ENCODE results near the gene TOMT. TPM values are rescaled to one million over a fixed set of nuclear protein-coding genes. Genes with fewer than 3 reads are reported as not detected.
A peak's percentile ranks its signal among the peaks of the same experiment; 100 is the strongest.

TOMT gene
- total and polyA plus RNA-seq, 2 of the 4 experiments (the other 2 are of a cell fraction): not detected

- POLR2A ChIA-PET (ENCODE audit: unreplicated experiment): no interaction called here
- Histone ChIP-seq H3K27ac (ENCODE audit: insufficient read depth, low read length) (peak overlapping the region; percentile 73), H3K4me3 (ENCODE audit: insufficient read depth, low read depth, low read length) (no peak overlapping the region), H3K4ac (ENCODE audit: low read depth, low read length) (peak overlapping the region; percentile 85), H3K9me3 (ENCODE audit: control insufficient read depth, insufficient read depth, low read length) (no peaks in the 10 kb centered on the region), H2AK5ac (ENCODE audit: low read depth, low read length) (peak overlapping the region; percentile 97), H2BK120ac (ENCODE audit: low read depth, low read length) (peak overlapping the region; percentile 75), H3K79me1 (ENCODE audit: low read depth in 1 of 2, low read length in 2 of 2) (peaks cover 35 to 67% of the 10 kb centered on the region in 2 experiments), H3K23ac (ENCODE audit: low read depth, low read length) (peak overlapping the region; percentile 50; the same call in 1 of the 2 replicates), H4K20me1 (ENCODE audit: insufficient read depth, low read length) (peaks cover 7% of the 10 kb centered on the region; the same call in 1 of the 2 replicates), H2AFZ (replicated peaks; ENCODE audit: low read length, poor library complexity) (peak overlapping the region; percentile 53), H3K9ac (ENCODE audit: low read depth, low read length) (peak overlapping the region; percentile 60), H3K4me2 (ENCODE audit: low read depth, low read length) (peak overlapping the region; percentile 72), H2BK20ac (ENCODE audit: low read depth, low read length) (peak overlapping the region; percentile 45; the same call in 1 of the 2 replicates), H2BK5ac (ENCODE audit: low read depth, low read length, poor library complexity, severe bottlenecking) (peak overlapping the region; percentile 86), H3K27me3 (ENCODE audit: control insufficient read depth, insufficient read depth, low read length) (no peaks in the 10 kb centered on the region), H3K9me1 (ENCODE audit: insufficient read depth, low read length) (peaks cover 21% of the 10 kb centered on the region), H2AK9ac (replicated peaks; ENCODE audit: low read depth, low read length, poor library complexity) (peak overlapping the region; percentile 3), H3K56ac (ENCODE audit: extremely low read depth, insufficient read depth, low read length) (peak overlapping the region; percentile 83), H3K18ac (ENCODE audit: low read depth, low read length) (peak overlapping the region; percentile 78), H2BK15ac (ENCODE audit: low read depth, low read length) (peak overlapping the region; percentile 86), H3K4me1 (ENCODE audit: control insufficient read depth, insufficient read depth, low read length) (peaks cover 30% of the 10 kb centered on the region), H4K5ac (ENCODE audit: low read depth, low read length) (peak overlapping the region; percentile 85), H4K91ac (ENCODE audit: insufficient read depth, low read depth, low read length) (peak overlapping the region; percentile 79), H4K8ac (ENCODE audit: low read depth in 2 of 2, low read length in 2 of 2) (peak overlapping the region; percentile 26 to 92; a peak in 3 of 4 replicates), H3K14ac (replicated peaks; ENCODE audit: low read depth, low read length) (peak overlapping the region; percentile 91), H3K36me3 (ENCODE audit: control insufficient read depth, insufficient read depth, low read length) (no peaks in the 10 kb centered on the region; the same call in 1 of the 2 replicates)
- CTCF ChIA-PET: interaction anchor here (2.0 kb wide), 1 partner anchor 45 kb away, joined by 7 read pairs; no protein-coding TSS in a partner anchor
- intact Hi-C loops (cut with micrococcal nuclease) (no loop called here), dilution Hi-C loops (cut with HindIII; ENCODE audit: low sequenced_read_pairs, unreplicated experiment) (no loop called here), in situ Hi-C loops (cut with MboI; ENCODE audit: low sequenced_read_pairs) (no loop called here)
- TF ChIP-seq FOS (IDR thresholded peaks at IDR 0.05; ENCODE audit: low read depth, low read length): peak; percentile 71
- no peak for TF ChIP-seq MAZ (IDR thresholded peaks at IDR 0.05; ENCODE audit: borderline replicate concordance, low read depth, low read length)
- TF ChIP-seq NFE2L2 (IDR thresholded peaks at IDR 0.05; ENCODE audit: low read depth, low read length): no peak
- no peak for TF ChIP-seq USF2 (IDR thresholded peaks at IDR 0.05; ENCODE audit: low read depth, low read length)
- no peak for TF ChIP-seq CHD1 (IDR thresholded peaks at IDR 0.05; ENCODE audit: low read depth, low read length)
- no peak for TF ChIP-seq CTCF (conservative IDR thresholded peaks at IDR 0.05; ENCODE audit: low read depth, low read length)
- no peak for TF ChIP-seq RCOR1 (IDR thresholded peaks at IDR 0.05; ENCODE audit: insufficient replicate concordance, low read length)
- TF ChIP-seq ELK1 (IDR thresholded peaks at IDR 0.05; ENCODE audit: borderline replicate concordance, low read depth, low read length): no peak
- TF ChIP-seq MXI1 (IDR thresholded peaks at IDR 0.05; ENCODE audit: borderline replicate concordance, low read depth, low read length): no peak
- no peak for TF ChIP-seq MAFK (IDR thresholded peaks at IDR 0.05; ENCODE audit: low read depth, low read length)
- peak; percentile 57; the same call in 1 of the 2 replicates for TF ChIP-seq CEBPB (IDR thresholded peaks at IDR 0.05; ENCODE audit: low read depth, low read length)
- no peak for TF ChIP-seq RAD21 (IDR thresholded peaks at IDR 0.05; ENCODE audit: low read length)
- no peak for TF ChIP-seq RFX5 (IDR thresholded peaks at IDR 0.05; ENCODE audit: low read depth, low read length)
- no peak for TF ChIP-seq POLR2A (IDR thresholded peaks at IDR 0.05; ENCODE audit: low read depth, low read length)
- TF ChIP-seq BHLHE40 (IDR thresholded peaks at IDR 0.05; ENCODE audit: low read depth, low read length): no peak
- no peak for TF ChIP-seq SMC3 (IDR thresholded peaks at IDR 0.05; ENCODE audit: low read depth, low read length)
- WGBS, 2 experiments (ENCODE audit: extremely low coverage in 2 of 2, insufficient read length in 1 of 2): 0% methylated on average over 1 of the region's 2 CpGs; no CpG with 5 or more reads in 1 of the 2 experiments
- DNase-seq (peak; percentile 84), ATAC-seq (ENCODE audit: low read depth) (peak; percentile 86)
- no TSS peak for BruUV-seq (replicated peaks)
These were observed 35.9 kb upstream of the TOMT start for GRCh38 chr11:72069787-72070251.

All from IMR-90 (cell line).